ENCODE results near the gene EMC1.

The EMC1 gene

GRCh38 chr1:19205845-19206244 lies 45.5 kb downstream of the EMC1 start:
- Histone ChIP-seq H3K9me3 (ENCODE audit: control insufficient read depth, low read length) (no peaks in the 10 kb centered on the region), H3K27ac (ENCODE audit: insufficient read depth, low read length, poor library complexity, severe bottlenecking) (no peak overlapping the region), H3K4me1 (ENCODE audit: control insufficient read depth, insufficient read depth, low read length, poor library complexity, severe bottlenecking) (peaks cover 11% of the 10 kb centered on the region), H3K36me3 (ENCODE audit: control insufficient read depth, insufficient read depth, low read length) (peaks cover 8% of the 10 kb centered on the region), H3K27me3 (replicated peaks; ENCODE audit: control insufficient read depth, insufficient read depth, low read length, poor library complexity, severe bottlenecking) (no peaks in the 10 kb centered on the region), H3K4me3 (ENCODE audit: insufficient read depth, low read depth, low read length, poor library complexity, severe bottlenecking) (no peak overlapping the region)
- no peak for DNase-seq

- Histone ChIP-seq H3K4me1 (ENCODE audit: control insufficient read depth, insufficient read depth, low read length, poor library complexity, severe bottlenecking) (peaks cover 8% of the 10 kb centered on the region), H3K27me3 (replicated peaks; ENCODE audit: control insufficient read depth, insufficient read depth, low read length, poor library complexity, severe bottlenecking) (no peaks in the 10 kb centered on the region), H3K36me3 (ENCODE audit: control insufficient read depth, insufficient read depth, low read length) (peaks cover 9% of the 10 kb centered on the region), H3K27ac (ENCODE audit: insufficient read depth, low read length, poor library complexity, severe bottlenecking) (no peak overlapping the region), H3K9me3 (ENCODE audit: control insufficient read depth, low read length) (no peaks in the 10 kb centered on the region), H3K4me3 (ENCODE audit: insufficient read depth, low read depth, low read length, poor library complexity, severe bottlenecking) (no peak overlapping the region)
- DNase-seq: no peak
Observed at GRCh38 chr1:19205403-19205802, 45.9 kb downstream of the EMC1 start.

- H3K27me3 ChIP-seq (replicated peaks; ENCODE audit: control insufficient read depth, insufficient read depth, low read length, poor library complexity, severe bottlenecking): no peaks in the 10 kb centered on the region
- H3K36me3 ChIP-seq (ENCODE audit: control insufficient read depth, insufficient read depth, low read length): peaks cover 16% of the 10 kb centered on the region
- no peak overlapping the region for H3K27ac ChIP-seq (ENCODE audit: insufficient read depth, low read length, poor library complexity, severe bottlenecking)
- peaks cover 8% of the 10 kb centered on the region for H3K4me1 ChIP-seq (ENCODE audit: control insufficient read depth, insufficient read depth, low read length, poor library complexity, severe bottlenecking)
- no peak overlapping the region for H3K4me3 ChIP-seq (ENCODE audit: insufficient read depth, low read depth, low read length, poor library complexity, severe bottlenecking)
- DNase-seq: no peak
- no peaks in the 10 kb centered on the region for H3K9me3 ChIP-seq (ENCODE audit: control insufficient read depth, low read length)
Observed at GRCh38 chr1:19204446-19205266, 46.7 kb downstream of the EMC1 start.

- Histone ChIP-seq H3K36me3 (ENCODE audit: control insufficient read depth, insufficient read depth, low read length) (peaks cover 28% of the 10 kb centered on the region), H3K4me3 (ENCODE audit: insufficient read depth, low read depth, low read length, poor library complexity, severe bottlenecking) (no peak overlapping the region), H3K4me1 (ENCODE audit: control insufficient read depth, insufficient read depth, low read length, poor library complexity, severe bottlenecking) (peaks cover 4% of the 10 kb centered on the region), H3K9me3 (ENCODE audit: control insufficient read depth, low read length) (no peaks in the 10 kb centered on the region), H3K27ac (ENCODE audit: insufficient read depth, low read length, poor library complexity, severe bottlenecking) (no peak overlapping the region), H3K27me3 (replicated peaks; ENCODE audit: control insufficient read depth, insufficient read depth, low read length, poor library complexity, severe bottlenecking) (no peaks in the 10 kb centered on the region)
- DNase-seq: no peak
Observed at GRCh38 chr1:19203440-19203839, 47.9 kb downstream of the EMC1 start.

GRCh38 chr1:19202396-19202795 lies 48.9 kb downstream of the EMC1 start:
- no peak for DNase-seq
- no peak overlapping the region for H3K27ac ChIP-seq (ENCODE audit: insufficient read depth, low read length, poor library complexity, severe bottlenecking)
- H3K9me3 ChIP-seq (ENCODE audit: control insufficient read depth, low read length): no peaks in the 10 kb centered on the region
- H3K4me1 ChIP-seq (ENCODE audit: control insufficient read depth, insufficient read depth, low read length, poor library complexity, severe bottlenecking): peaks cover 4% of the 10 kb centered on the region
- H3K27me3 ChIP-seq (replicated peaks; ENCODE audit: control insufficient read depth, insufficient read depth, low read length, poor library complexity, severe bottlenecking): no peaks in the 10 kb centered on the region
- H3K4me3 ChIP-seq (ENCODE audit: insufficient read depth, low read depth, low read length, poor library complexity, severe bottlenecking): no peak overlapping the region
- peaks cover 38% of the 10 kb centered on the region for H3K36me3 ChIP-seq (ENCODE audit: control insufficient read depth, insufficient read depth, low read length)

- Histone ChIP-seq H3K27ac (ENCODE audit: insufficient read depth, low read length, poor library complexity, severe bottlenecking) (no peak overlapping the region), H3K4me1 (ENCODE audit: control insufficient read depth, insufficient read depth, low read length, poor library complexity, severe bottlenecking) (peaks cover 4% of the 10 kb centered on the region), H3K9me3 (ENCODE audit: control insufficient read depth, low read length) (no peaks in the 10 kb centered on the region), H3K4me3 (ENCODE audit: insufficient read depth, low read depth, low read length, poor library complexity, severe bottlenecking) (no peak overlapping the region), H3K27me3 (replicated peaks; ENCODE audit: control insufficient read depth, insufficient read depth, low read length, poor library complexity, severe bottlenecking) (no peaks in the 10 kb centered on the region), H3K36me3 (ENCODE audit: control insufficient read depth, insufficient read depth, low read length) (peaks cover 52% of the 10 kb centered on the region)
- no peak for DNase-seq
Observed at GRCh38 chr1:19199969-19200604, 51.2 kb downstream of the EMC1 start.

- no peak overlapping the region for H3K27ac ChIP-seq (ENCODE audit: insufficient read depth, low read length, poor library complexity, severe bottlenecking)
- DNase-seq: no peak
- no peak overlapping the region for H3K4me3 ChIP-seq (ENCODE audit: insufficient read depth, low read depth, low read length, poor library complexity, severe bottlenecking)
- H3K27me3 ChIP-seq (replicated peaks; ENCODE audit: control insufficient read depth, insufficient read depth, low read length, poor library complexity, severe bottlenecking): no peaks in the 10 kb centered on the region
- H3K36me3 ChIP-seq (ENCODE audit: control insufficient read depth, insufficient read depth, low read length): peaks cover 48% of the 10 kb centered on the region
- H3K4me1 ChIP-seq (ENCODE audit: control insufficient read depth, insufficient read depth, low read length, poor library complexity, severe bottlenecking): peaks cover 4% of the 10 kb centered on the region
- no peaks in the 10 kb centered on the region for H3K9me3 ChIP-seq (ENCODE audit: control insufficient read depth, low read length)
Observed at GRCh38 chr1:19199329-19199968, 51.9 kb downstream of the EMC1 start.

GRCh38 chr1:19198820-19199219 lies 52.5 kb downstream of the EMC1 start:
- Histone ChIP-seq H3K9me3 (ENCODE audit: control insufficient read depth, low read length) (no peaks in the 10 kb centered on the region), H3K27ac (ENCODE audit: insufficient read depth, low read length, poor library complexity, severe bottlenecking) (no peak overlapping the region), H3K27me3 (replicated peaks; ENCODE audit: control insufficient read depth, insufficient read depth, low read length, poor library complexity, severe bottlenecking) (no peaks in the 10 kb centered on the region), H3K4me3 (ENCODE audit: insufficient read depth, low read depth, low read length, poor library complexity, severe bottlenecking) (no peak overlapping the region), H3K4me1 (ENCODE audit: control insufficient read depth, insufficient read depth, low read length, poor library complexity, severe bottlenecking) (peaks cover 4% of the 10 kb centered on the region), H3K36me3 (ENCODE audit: control insufficient read depth, insufficient read depth, low read length) (peaks cover 53% of the 10 kb centered on the region)
- DNase-seq: no peak

- peaks cover 1% of the 10 kb centered on the region for H3K4me1 ChIP-seq (ENCODE audit: control insufficient read depth, insufficient read depth, low read length, poor library complexity, severe bottlenecking)
- H3K27ac ChIP-seq (ENCODE audit: insufficient read depth, low read length, poor library complexity, severe bottlenecking): no peak overlapping the region
- no peak overlapping the region for H3K4me3 ChIP-seq (ENCODE audit: insufficient read depth, low read depth, low read length, poor library complexity, severe bottlenecking)
- H3K36me3 ChIP-seq (ENCODE audit: control insufficient read depth, insufficient read depth, low read length): peaks cover 63% of the 10 kb centered on the region
- no peaks in the 10 kb centered on the region for H3K27me3 ChIP-seq (replicated peaks; ENCODE audit: control insufficient read depth, insufficient read depth, low read length, poor library complexity, severe bottlenecking)
- no peaks in the 10 kb centered on the region for H3K9me3 ChIP-seq (ENCODE audit: control insufficient read depth, low read length)
- no peak for DNase-seq
Observed at GRCh38 chr1:19197845-19198244, 53.5 kb downstream of the EMC1 start.

- no peak for DNase-seq
- Histone ChIP-seq H3K27ac (ENCODE audit: insufficient read depth, low read length, poor library complexity, severe bottlenecking) (no peak overlapping the region), H3K27me3 (replicated peaks; ENCODE audit: control insufficient read depth, insufficient read depth, low read length, poor library complexity, severe bottlenecking) (no peaks in the 10 kb centered on the region), H3K4me1 (ENCODE audit: control insufficient read depth, insufficient read depth, low read length, poor library complexity, severe bottlenecking) (no peaks in the 10 kb centered on the region), H3K4me3 (ENCODE audit: insufficient read depth, low read depth, low read length, poor library complexity, severe bottlenecking) (no peak overlapping the region), H3K9me3 (ENCODE audit: control insufficient read depth, low read length) (no peaks in the 10 kb centered on the region), H3K36me3 (ENCODE audit: control insufficient read depth, insufficient read depth, low read length) (peaks cover 77% of the 10 kb centered on the region)
Observed at GRCh38 chr1:19196331-19196730, 55.0 kb downstream of the EMC1 start.
